Ishikawa (cell line): Measurements from ENCODE around the gene TCTN2.
A peak's percentile ranks its signal among the peaks of the same experiment; 100 is the strongest.

Experiments used
- CEBPB ChIP-seq: IDR thresholded peaks from 2 replicates; pipeline ENCODE4 v1.6.1; 2012
- CREB1 ChIP-seq: IDR thresholded peaks from 2 replicates; pipeline ENCODE4 v1.6.1; 2012; ENCODE audit warnings: low read depth
- EGR1 ChIP-seq: IDR thresholded peaks from 2 replicates; pipeline ENCODE4 v1.6.1; 2012
- EP300 ChIP-seq: IDR thresholded peaks from 2 replicates; pipeline ENCODE4 v1.6.1; 2012; ENCODE audit warnings: borderline replicate concordance
- FOXM1 ChIP-seq: IDR thresholded peaks from 2 replicates; pipeline ENCODE4 v1.6.1; 2012; ENCODE audit warnings: low read depth, borderline replicate concordance
- MAX ChIP-seq: IDR thresholded peaks from 2 replicates; pipeline ENCODE4 v1.6.1; 2012
- NFIC ChIP-seq: IDR thresholded peaks from 2 replicates; pipeline ENCODE4 v1.6.1; 2012
- RAD21 ChIP-seq: IDR thresholded peaks from 2 replicates; pipeline ENCODE4 v1.6.1; 2012; ENCODE audit warnings: low read depth
- TAF1 ChIP-seq: IDR thresholded peaks from 2 replicates; pipeline ENCODE4 v1.6.1; 2012; ENCODE audit warnings: low read depth, mild to moderate bottlenecking
- TCF12 ChIP-seq: IDR thresholded peaks from 2 replicates; pipeline ENCODE4 v1.6.1; 2012; ENCODE audit warnings: low read depth
- TEAD4 ChIP-seq: IDR thresholded peaks from 2 replicates; pipeline ENCODE4 v1.6.1; 2012
- YY1 ChIP-seq: IDR thresholded peaks from 2 replicates; pipeline ENCODE4 v1.6.1; 2012; ENCODE audit warnings: low read depth
- ZBTB7A ChIP-seq: IDR thresholded peaks from 2 replicates; pipeline ENCODE4 v1.6.1; 2012; ENCODE audit warnings: low read depth
- TF ChIP-seq, protein P1 (sequence below): IDR thresholded peaks from 2 replicates; pipeline ENCODE4 v1.6.1; 2012
- TF ChIP-seq, protein P2 (sequence below): IDR thresholded peaks from 2 replicates; pipeline ENCODE4 v1.6.1; 2012; ENCODE audit warnings: low read depth, mild to moderate bottlenecking

Gene TCTN2

GRCh38 chr12:123670882-123671728 lies at the start of gene TCTN2:
TCTN2 (plus strand) TSS chr12:123671113; CDS start chr12:123671241, 128 bp downstream.
- TF ChIP-seq CREB1 (no peak), EP300 (0 out of 2 replicates have a peak, but pooled peaks have one; percentile 11), NFIC (peak; percentile 5; the same call in 1 of the 2 replicates), YY1 (peak; percentile 95), CEBPB (no peak), TAF1 (peak; percentile 82)

GRCh38 chr12:123621619-123622530 lies 49.0 kb upstream of the TCTN2 start:
- no peak for TF ChIP-seq TCF12
- TF ChIP-seq EP300, result no peak
- TF ChIP-seq, protein P1, sequence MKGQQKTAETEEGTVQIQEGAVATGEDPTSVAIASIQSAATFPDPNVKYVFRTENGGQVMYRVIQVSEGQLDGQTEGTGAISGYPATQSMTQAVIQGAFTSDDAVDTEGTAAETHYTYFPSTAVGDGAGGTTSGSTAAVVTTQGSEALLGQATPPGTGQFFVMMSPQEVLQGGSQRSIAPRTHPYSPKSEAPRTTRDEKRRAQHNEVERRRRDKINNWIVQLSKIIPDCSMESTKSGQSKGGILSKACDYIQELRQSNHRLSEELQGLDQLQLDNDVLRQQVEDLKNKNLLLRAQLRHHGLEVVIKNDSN, result no peak
- TF ChIP-seq CREB1, result no peak
- TF ChIP-seq EGR1, result no peak
- no peak for TF ChIP-seq MAX
- no peak for TF ChIP-seq FOXM1
- no peak for TF ChIP-seq RAD21
- no peak for TF ChIP-seq NFIC

DNA sequence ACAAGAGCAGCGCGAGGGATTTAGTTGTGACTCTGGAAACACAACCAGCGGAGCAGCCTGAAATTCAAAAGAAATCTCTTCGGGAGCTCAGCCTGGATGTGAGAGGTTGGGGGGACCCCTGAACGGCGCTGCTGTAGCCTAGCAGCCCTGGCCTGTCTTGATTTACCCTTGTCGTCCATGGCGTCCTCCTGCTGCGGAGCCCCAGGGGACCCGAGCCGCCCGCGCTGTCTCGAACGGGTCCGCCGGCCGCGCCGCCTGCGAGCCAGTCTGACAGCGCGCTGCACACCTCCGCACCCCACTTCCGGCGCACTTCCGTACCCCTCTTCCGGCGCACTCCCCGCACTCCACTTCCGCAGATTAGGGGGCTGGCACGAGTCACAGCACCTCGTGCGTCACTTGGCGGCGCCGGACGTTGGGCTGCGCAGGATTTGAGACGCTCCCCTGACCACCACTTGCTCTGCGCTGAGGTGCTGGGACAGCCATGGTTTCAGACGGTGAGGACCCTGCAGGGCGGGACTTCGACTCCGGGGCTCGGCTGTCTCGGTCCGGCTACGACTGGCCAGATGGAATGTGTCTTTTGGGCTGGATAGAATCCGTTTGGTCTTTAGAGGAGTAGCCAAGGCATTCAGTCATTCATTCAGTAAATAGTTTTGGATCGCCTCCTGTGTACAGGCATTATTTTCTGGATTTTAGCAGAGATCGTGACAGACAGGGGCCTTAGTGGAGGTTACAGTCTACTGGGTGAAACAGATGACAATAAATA lies 37.4 kb upstream of the TCTN2 start, which contains the start of the genes EIF2B1 and GTF2H3:
Gene EIF2B1 (minus strand): TSS at position 308 of the 763 bp plus-strand sequence. CDS start 129 bp downstream, at position 179.
Gene GTF2H3 (plus strand): TSS at position 451 of the 763 bp plus-strand sequence. CDS start 31 bp downstream, at position 482.
- TF ChIP-seq, protein P2, sequence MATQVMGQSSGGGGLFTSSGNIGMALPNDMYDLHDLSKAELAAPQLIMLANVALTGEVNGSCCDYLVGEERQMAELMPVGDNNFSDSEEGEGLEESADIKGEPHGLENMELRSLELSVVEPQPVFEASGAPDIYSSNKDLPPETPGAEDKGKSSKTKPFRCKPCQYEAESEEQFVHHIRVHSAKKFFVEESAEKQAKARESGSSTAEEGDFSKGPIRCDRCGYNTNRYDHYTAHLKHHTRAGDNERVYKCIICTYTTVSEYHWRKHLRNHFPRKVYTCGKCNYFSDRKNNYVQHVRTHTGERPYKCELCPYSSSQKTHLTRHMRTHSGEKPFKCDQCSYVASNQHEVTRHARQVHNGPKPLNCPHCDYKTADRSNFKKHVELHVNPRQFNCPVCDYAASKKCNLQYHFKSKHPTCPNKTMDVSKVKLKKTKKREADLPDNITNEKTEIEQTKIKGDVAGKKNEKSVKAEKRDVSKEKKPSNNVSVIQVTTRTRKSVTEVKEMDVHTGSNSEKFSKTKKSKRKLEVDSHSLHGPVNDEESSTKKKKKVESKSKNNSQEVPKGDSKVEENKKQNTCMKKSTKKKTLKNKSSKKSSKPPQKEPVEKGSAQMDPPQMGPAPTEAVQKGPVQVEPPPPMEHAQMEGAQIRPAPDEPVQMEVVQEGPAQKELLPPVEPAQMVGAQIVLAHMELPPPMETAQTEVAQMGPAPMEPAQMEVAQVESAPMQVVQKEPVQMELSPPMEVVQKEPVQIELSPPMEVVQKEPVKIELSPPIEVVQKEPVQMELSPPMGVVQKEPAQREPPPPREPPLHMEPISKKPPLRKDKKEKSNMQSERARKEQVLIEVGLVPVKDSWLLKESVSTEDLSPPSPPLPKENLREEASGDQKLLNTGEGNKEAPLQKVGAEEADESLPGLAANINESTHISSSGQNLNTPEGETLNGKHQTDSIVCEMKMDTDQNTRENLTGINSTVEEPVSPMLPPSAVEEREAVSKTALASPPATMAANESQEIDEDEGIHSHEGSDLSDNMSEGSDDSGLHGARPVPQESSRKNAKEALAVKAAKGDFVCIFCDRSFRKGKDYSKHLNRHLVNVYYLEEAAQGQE, result no peak
- TF ChIP-seq EP300, result no peak; the same call in 1 of the 2 replicates
- 0 out of 2 replicates have a peak, but pooled peaks have one; percentile 34 for TF ChIP-seq FOXM1
- TF ChIP-seq, protein P1, result peak; percentile 61
- TF ChIP-seq YY1, result peak; percentile 89
- TF ChIP-seq CEBPB, result no peak
- TF ChIP-seq NFIC, result peak; percentile 56; the same call in 1 of the 2 replicates
- TF ChIP-seq TCF12, result peak; percentile 65; the same call in 1 of the 2 replicates
- peak; percentile 53 for TF ChIP-seq EGR1
- peak; percentile 97 for TF ChIP-seq TAF1
- peak; percentile 100 for TF ChIP-seq CREB1
- no peak for TF ChIP-seq RAD21
- peak; percentile 13; the same call in 1 of the 2 replicates for TF ChIP-seq TEAD4
- TF ChIP-seq MAX, result peak; percentile 97
- 0 out of 2 replicates have a peak, but pooled peaks have one; percentile 58 for TF ChIP-seq ZBTB7A

- TF ChIP-seq TEAD4 (no peak), NFIC (no peak)
- TF ChIP-seq, protein P1, result no peak
Measured at GRCh38 chr12:123634142-123634561, 36.8 kb upstream of the TCTN2 start.

- no peak for TF ChIP-seq TCF12
- no peak for TF ChIP-seq MAX
- no peak for TF ChIP-seq CEBPB
- TF ChIP-seq, protein P2, result no peak
- no peak for TF ChIP-seq TEAD4
- TF ChIP-seq, protein P1, result no peak
- TF ChIP-seq RAD21, result no peak
- no peak for TF ChIP-seq NFIC
- no peak for TF ChIP-seq EGR1
- TF ChIP-seq TAF1, result no peak
- TF ChIP-seq ZBTB7A, result no peak
- no peak for TF ChIP-seq CREB1
- no peak for TF ChIP-seq FOXM1
- TF ChIP-seq YY1, result no peak
- no peak for TF ChIP-seq EP300
Measured at GRCh38 chr12:123643911-123644310, 27.0 kb upstream of the TCTN2 start.
